Heart left ventricle (tissue), 13 donors: ENCODE data around the gene CLMP.

Experiments
- POLR2A ChIP-seq, 2 donors: fragments of 450-650 bp; IDR thresholded peaks; one replicate each; pipeline ENCODE4 v1.6.1; 2017; ENCODE audit warnings: antibody characterized with exemption in 2 of 2, mild to moderate bottlenecking in 2 of 2, moderate library complexity in 2 of 2
- TF ChIP-seq, protein P1 (sequence below), 12 donors: fragments of 200-600 bp; sonication (generic) in 4 of 12; IDR thresholded peaks; one replicate each; pipeline versions ENCODE4 v1.5.0 to v1.8.0; 2018 to 2022; ENCODE audit warnings: antibody characterized with exemption in 12 of 12, mild to moderate bottlenecking in 5 of 12
- donor health status: ischemic (EF 13 %, LVEDD 7.1; RV severe dilation, severe dysfunction).
- donor health status: DM: no; HTN: yes; CAD: no.
- donor health status: DM: no; HTN: no; CAD: no.
- donor health status: ischemic (EF 25% LVEDD 6.9; RV normal size, moderate dysfunction).
- donor health status: ischemic (EF 25% LVEDD 5.7; RV mildly dilated, moderate dysfunction).
- donor health status: ischemic (EF 35%, LVEDD 5.7; RV mildly dilated, moderate dysfunction).
- donor health status: nonischemic (EF 11% LVEDD 7.7; RV severe dilation, severe dysfunction).
- donor health status: DM: yes; HTN: yes; CAD: no.
- donor health status: PGD.
- donor health status: ischemic (EF 29% LVEDD 5.4; RV normal size, mild dysfunction).
- donor health status: nonischemic (EF 23%, LVEDD 6.1; RV moderate dilation, normal function).

DNA sequence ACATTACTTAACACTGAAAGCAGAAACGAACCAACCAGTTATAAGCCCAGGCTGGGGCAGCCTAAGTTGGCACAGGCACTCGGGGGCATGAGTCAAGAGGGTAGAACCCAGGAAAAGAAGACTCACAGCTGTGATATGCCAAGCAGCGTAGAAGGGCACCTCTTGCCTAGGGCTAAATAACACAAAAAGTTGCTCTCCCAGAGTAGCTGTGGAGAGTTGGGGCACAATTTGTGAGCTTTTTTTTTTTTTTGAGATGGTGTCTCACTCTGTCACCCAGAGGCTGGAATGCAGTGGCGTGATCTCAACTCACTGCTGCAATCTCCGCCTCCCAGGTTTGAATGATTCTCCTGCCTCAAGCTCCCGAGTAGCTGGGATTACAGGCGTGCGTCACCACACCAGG, 8.8 kb downstream of the CLMP start:
- no peak for TF ChIP-seq POLR2A (IDR thresholded peaks at IDR 0.05)
- TF ChIP-seq, protein P1, sequence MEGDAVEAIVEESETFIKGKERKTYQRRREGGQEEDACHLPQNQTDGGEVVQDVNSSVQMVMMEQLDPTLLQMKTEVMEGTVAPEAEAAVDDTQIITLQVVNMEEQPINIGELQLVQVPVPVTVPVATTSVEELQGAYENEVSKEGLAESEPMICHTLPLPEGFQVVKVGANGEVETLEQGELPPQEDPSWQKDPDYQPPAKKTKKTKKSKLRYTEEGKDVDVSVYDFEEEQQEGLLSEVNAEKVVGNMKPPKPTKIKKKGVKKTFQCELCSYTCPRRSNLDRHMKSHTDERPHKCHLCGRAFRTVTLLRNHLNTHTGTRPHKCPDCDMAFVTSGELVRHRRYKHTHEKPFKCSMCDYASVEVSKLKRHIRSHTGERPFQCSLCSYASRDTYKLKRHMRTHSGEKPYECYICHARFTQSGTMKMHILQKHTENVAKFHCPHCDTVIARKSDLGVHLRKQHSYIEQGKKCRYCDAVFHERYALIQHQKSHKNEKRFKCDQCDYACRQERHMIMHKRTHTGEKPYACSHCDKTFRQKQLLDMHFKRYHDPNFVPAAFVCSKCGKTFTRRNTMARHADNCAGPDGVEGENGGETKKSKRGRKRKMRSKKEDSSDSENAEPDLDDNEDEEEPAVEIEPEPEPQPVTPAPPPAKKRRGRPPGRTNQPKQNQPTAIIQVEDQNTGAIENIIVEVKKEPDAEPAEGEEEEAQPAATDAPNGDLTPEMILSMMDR (IDR thresholded peaks at IDR 0.05), result no peak
